ENCODE measurements around the gene NEDD1.

The NEDD1 gene

GRCh38 chr12:96902076-96902475 is 5.0 kb upstream of the NEDD1 start:
- no peak for DNase-seq

GRCh38 chr12:96906498-96906848 is 584 bp upstream of the NEDD1 start:
- no peak for DNase-seq

- no peak for DNase-seq
Measured at GRCh38 chr12:96907671-96908422, 790 bp downstream of the NEDD1 start.

GRCh38 chr12:96908423-96908675 is 1.3 kb downstream of the NEDD1 start:
- DNase-seq, result no peak

DNA sequence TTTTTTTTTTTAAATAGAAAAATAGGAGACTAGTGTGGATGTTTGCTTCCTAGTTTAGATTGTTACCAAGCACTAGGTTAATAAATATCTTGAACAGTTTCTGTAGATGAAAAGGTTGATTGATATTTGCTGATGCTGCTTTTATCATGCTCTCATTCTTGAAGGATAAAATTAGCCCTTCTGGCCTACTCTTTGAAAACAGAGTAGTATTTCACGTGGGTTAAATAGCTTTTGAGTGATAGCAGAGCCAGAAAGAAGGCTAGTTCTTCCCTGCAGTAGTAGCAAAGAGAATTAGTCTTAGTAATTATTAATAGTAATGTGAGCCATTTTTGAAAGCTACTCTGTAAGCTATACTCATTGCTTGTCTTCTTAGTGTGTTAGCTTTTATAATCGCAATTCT is 5.2 kb downstream of the NEDD1 start:
- DNase-seq, result no peak

DNA sequence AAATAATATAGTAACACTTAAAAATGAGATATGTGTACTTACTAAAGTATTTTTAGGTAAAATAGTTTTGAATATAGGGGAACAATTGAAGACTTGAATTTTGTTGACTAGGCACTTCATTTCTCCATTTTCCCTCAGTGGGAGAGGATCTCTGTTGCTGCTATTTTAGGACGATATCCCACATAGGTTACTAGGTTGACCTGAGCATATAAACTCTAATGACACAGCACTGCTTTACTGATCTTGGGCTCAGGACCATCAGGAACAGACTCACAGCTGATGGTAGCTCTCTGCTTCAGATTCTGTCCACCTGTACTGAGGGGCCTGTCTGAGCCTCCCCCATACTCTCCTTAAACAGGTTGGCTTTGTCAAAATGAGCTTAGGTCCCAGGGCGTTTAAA is 5.9 kb downstream of the NEDD1 start:
- DNase-seq, result no peak

GRCh38 chr12:96919510-96920210 is 12.6 kb downstream of the NEDD1 start:
- DNase-seq, result no peak

GRCh38 chr12:96948782-96949181 is 41.7 kb downstream of the NEDD1 start:
- no peak for DNase-seq

DNA sequence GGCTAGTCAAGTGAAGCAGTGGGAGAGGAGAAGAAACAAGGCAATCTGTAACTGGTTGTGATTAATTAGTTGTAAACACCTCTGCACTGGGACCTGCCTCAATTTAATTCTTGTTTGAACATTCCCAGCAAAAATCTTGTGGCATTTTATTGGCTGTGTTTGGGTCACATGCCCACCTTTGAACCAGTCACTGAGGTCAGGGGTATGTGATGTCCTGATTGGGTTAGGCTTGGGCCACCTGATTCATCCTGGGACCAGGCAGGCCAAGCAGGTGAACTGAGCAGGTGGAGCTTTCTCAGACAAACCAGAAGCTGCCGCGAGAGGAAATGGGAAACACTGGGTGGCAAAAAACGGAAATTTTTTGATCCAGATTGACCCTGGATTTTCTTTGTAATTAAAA is 72.5 kb downstream of the NEDD1 start:
- no peak for DNase-seq

- no peak for DNase-seq
Measured at GRCh38 chr12:96980991-96981414, 73.9 kb downstream of the NEDD1 start.

GRCh38 chr12:96981911-96982310 is 74.9 kb downstream of the NEDD1 start:
- no peak for DNase-seq

GRCh38 chr12:96982671-96983070 is 75.6 kb downstream of the NEDD1 start:
- DNase-seq, result no peak

DNA sequence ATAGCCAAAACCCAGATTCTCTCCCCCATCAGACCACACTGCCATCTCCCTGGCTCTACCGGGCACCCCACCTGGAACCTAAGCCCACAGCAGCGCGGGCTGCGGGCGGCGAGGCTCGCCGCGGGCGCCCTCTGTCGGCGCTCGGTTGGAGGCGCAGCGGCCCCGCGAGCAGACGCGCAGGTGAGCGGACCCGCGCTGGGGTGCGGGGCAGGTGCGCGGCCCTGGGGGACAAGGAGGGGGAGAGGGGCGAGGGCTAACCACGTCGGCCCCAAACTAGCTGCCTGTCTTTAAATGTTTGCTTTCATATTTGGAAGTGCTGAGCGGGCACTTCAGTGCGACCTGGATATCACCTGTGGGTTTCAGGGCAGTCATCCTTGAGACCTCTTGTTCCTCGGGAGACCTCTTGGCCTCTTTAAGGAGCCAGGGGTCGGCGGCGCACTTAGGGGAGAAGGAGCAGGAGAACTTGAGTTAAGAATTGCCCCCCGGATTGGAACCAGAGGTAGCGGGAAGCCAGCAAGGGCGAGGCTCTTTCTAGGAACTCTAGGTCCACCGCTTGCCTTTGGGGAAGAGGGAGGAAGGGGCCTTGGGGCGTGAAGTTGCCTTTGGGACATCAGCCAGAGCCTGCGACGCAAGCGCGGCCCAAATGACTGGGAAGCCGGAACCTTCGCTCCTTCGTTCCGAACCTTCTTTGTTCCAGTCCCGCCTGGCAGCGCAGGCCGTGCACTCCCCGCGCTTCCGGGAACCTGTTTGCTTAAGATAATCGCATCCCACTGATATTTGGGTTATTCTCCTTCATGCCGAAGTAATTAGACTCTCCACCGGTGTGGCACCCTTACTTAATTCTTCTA is 78.7 kb downstream of the NEDD1 start:
- no peak for DNase-seq

- DNase-seq, result no peak
Measured at GRCh38 chr12:96986883-96987523, 79.9 kb downstream of the NEDD1 start.

- DNase-seq, result no peak
Measured at GRCh38 chr12:96988919-96989318, 81.9 kb downstream of the NEDD1 start.

DNA sequence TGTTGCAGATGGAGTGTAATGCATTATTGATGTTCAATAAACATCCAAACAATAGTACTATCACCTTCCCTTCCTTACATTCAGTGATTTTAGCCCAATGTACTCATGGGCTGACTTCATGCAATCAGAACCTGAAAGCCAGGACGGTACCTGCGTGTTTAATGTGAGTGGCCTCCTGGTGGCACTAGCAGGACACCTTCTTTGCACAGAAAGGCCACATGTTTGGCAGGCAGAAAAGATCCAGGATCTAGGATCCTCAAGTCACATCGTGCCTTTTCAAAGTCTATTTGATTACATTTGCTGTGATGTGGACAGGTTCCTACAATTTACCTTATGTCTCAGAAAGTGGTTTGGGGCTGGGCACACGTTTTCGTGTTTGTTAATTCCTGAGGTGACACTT is 82.9 kb downstream of the NEDD1 start:
- DNase-seq, result no peak

GRCh38 chr12:96994900-96995299 is 87.8 kb downstream of the NEDD1 start:
- no peak for DNase-seq

DNA sequence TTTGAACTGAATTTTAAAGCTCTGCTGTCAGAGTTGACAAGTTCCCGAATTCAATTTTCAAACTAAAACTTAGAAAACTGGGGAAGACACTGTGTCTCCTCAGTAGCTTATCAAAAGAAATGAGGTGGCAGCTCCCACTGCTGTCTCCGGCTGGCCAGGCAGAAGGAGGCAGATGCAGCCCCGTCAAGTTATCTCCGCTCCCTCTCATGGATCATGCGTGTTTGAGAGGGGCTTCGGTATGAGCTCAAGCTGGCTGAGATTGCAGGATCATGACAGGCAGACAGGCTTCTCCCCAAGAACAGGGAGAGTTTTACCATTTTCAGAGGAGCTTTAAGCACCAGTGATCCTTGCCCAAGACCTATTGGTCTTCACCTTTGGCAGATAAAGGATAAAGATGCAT is 88.8 kb downstream of the NEDD1 start:
- no peak for DNase-seq

DNA sequence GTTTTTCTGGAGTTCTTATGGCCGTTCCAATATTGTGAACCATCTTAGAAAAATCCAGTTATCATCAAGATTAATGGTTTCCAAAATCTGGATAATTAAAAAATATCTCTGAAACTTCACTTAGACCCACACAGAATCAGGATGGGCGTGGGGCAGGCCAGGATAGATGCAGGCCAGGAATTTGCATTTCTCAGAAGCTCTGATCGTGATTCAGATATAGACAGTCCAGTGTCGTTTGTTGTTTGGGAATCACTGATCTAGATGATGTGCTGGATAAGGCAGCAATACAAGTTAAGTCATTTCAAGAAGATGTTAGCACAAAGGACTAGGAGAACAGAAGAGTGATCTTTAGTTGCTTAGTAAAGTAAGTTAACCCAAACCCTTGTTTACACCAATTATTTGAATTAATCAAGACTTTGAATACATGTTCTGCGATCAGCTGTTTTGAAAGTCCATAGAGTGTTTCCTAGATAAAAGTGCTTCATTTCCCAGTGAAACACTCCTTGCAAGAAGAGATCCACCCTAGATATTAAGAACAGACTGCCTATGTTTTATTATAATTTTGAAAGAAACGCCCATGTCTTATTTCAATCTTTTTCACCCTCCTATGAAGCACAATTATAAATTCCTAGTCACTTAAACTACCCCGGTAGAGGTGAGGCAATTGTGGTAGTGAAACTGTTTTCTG is 90.9 kb downstream of the NEDD1 start:
- DNase-seq, result no peak

DNA sequence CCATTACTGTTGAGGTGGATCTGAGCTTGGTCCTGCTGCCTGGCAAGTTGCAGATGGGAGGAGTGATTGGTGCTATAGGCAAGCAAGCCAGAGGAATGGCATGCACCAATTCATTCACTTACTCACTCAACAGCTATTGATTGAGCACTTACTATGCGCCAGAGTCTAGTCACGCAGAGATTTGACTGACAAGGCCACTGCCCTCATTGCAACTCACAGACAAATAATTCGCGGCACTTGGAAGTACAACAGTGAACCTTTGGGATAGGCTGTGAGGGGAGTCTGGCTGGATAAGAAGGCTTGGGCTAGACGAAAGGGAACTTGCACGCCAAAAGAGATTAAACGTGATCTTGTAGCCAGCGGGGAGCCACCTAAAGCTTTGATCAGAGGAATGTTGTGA is 96.2 kb downstream of the NEDD1 start:
- DNase-seq, result no peak
